ENCODE measurements around the gene PPP2R1B.
"Not testable (repeated sequence)": the region's sequence is repeated elsewhere in the genome, so short reads cannot be mapped to it uniquely, and the experiment has no call there.

The PPP2R1B gene

DNA sequence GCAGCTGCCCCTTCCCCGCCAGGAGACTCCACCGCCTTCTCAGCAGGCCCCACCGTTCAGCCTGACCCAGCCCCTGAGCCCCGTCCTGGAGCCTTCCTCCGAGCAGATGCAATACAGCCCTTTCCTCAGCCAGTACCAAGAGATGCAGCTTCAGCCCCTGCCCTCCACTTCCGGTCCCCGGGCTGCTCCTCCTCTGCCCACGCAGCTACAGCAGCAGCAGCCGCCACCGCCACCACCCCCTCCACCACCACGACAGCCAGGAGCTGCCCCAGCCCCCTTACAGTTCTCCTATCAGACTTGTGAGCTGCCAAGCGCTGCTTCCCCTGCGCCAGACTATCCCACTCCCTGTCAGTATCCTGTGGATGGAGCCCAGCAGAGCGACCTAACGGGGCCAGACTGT is 42.6 kb downstream of the PPP2R1B start:
- no peaks in the 10 kb centered on the region for H3K9me3 ChIP-seq (ENCODE audit: low read depth, low read length)
- no peak for TF ChIP-seq EZH2 (IDR thresholded peaks at IDR 0.05)
- TF ChIP-seq FOXP2 (optimal IDR thresholded peaks at IDR 0.05; ENCODE audit: control extremely low read depth, extremely low read length, insufficient read depth), result no peak
- TF ChIP-seq POLR2AphosphoS5 (IDR thresholded peaks at IDR 0.05; ENCODE audit: borderline replicate concordance, low read depth, low read length), result no peak
- H3K9ac ChIP-seq (ENCODE audit: insufficient read length), result no peak overlapping the region
- peaks cover 55% of the 10 kb centered on the region for H3K36me3 ChIP-seq (ENCODE audit: insufficient read depth, low read length)
- no peak for DNase-seq (ENCODE audit: low read depth, low spot score)
- H3K4me3 ChIP-seq, result no peak overlapping the region
- H3K27ac ChIP-seq, result no peak overlapping the region

DNA sequence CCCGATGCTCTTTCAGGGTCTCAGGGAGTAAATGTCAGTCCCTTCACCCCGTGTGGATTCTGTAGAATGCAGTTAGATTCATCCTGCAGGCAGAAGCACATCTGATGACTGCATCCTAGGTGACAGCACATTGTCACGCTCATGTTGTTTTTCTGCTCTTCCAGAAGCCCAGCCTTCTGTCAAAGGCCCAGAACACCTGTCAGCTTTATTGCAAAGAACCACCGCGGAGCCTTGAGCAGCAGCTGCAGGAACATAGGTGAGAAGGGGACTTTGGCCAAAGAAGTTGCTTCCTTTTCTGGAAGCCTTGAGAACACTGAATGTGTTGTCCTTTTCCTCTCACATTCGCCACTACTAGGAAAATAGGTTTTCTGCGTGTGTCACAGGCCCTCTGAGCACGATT is 43.7 kb downstream of the PPP2R1B start:
- Histone ChIP-seq H3K9ac (ENCODE audit: insufficient read length) (no peak overlapping the region), H3K36me3 (ENCODE audit: insufficient read depth, low read length) (peaks cover 55% of the 10 kb centered on the region), H3K4me3 (no peak overlapping the region), H3K9me3 (ENCODE audit: low read depth, low read length) (no peaks in the 10 kb centered on the region), H3K27ac (no peak overlapping the region)
- TF ChIP-seq POLR2AphosphoS5 (IDR thresholded peaks at IDR 0.05; ENCODE audit: borderline replicate concordance, low read depth, low read length), result no peak
- no peak for TF ChIP-seq EZH2 (IDR thresholded peaks at IDR 0.05)
- TF ChIP-seq FOXP2 (optimal IDR thresholded peaks at IDR 0.05; ENCODE audit: control extremely low read depth, extremely low read length, insufficient read depth), result no peak
- no peak for DNase-seq (ENCODE audit: low read depth, low spot score)

DNA sequence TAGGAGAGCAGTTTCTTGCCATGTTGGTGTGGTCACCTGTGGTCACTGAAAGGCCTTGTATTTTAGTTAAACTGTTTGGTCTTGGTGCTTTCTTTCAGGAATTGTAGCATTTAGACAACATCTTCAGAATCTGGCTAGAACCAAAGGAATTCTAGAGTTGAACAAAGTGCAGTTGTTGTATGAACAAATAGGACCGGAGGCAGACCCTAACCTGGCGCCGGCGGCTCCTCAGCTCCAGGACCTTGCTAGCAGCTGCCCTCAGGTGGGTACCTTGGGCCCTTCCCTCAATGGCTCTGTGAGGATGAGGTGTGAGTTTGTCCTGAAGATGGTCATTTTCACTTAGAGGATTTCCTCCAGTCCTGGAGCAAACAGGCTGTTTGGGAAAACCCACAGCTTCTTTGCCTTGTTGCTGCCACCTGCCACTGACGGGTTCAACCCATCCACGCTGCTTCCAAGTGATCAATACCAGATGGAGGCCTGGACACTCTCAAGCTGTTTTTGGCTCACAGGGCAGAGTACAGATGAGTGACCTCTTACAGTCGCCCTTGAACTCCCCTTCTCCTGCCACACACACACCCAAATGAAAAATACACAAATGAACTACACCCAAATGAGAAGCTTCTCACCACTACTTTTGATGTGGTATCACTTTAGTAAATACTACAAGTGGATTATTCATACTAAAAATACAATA is 45.2 kb downstream of the PPP2R1B start:
- Histone ChIP-seq H3K9me3 (ENCODE audit: low read depth, low read length) (no peaks in the 10 kb centered on the region), H3K27ac (no peak overlapping the region), H3K9ac (ENCODE audit: insufficient read length) (no peak overlapping the region), H3K36me3 (ENCODE audit: insufficient read depth, low read length) (peaks cover 55% of the 10 kb centered on the region), H3K4me3 (no peak overlapping the region)
- TF ChIP-seq POLR2AphosphoS5 (IDR thresholded peaks at IDR 0.05; ENCODE audit: borderline replicate concordance, low read depth, low read length), result no peak
- no peak for TF ChIP-seq FOXP2 (optimal IDR thresholded peaks at IDR 0.05; ENCODE audit: control extremely low read depth, extremely low read length, insufficient read depth)
- no peak for TF ChIP-seq EZH2 (IDR thresholded peaks at IDR 0.05)
- DNase-seq (ENCODE audit: low read depth, low spot score), result no peak

GRCh38 chr11:111719379-111719778 is 46.8 kb downstream of the PPP2R1B start:
- Histone ChIP-seq H3K9ac (ENCODE audit: insufficient read length) (no peak overlapping the region), H3K4me3 (no peak overlapping the region), H3K36me3 (ENCODE audit: insufficient read depth, low read length) (peaks cover 45% of the 10 kb centered on the region), H3K27ac (no peak overlapping the region), H3K9me3 (ENCODE audit: low read depth, low read length) (no peaks in the 10 kb centered on the region)
- no peak for TF ChIP-seq EZH2 (IDR thresholded peaks at IDR 0.05)
- TF ChIP-seq FOXP2 (optimal IDR thresholded peaks at IDR 0.05; ENCODE audit: control extremely low read depth, extremely low read length, insufficient read depth), result no peak
- no peak for TF ChIP-seq POLR2AphosphoS5 (IDR thresholded peaks at IDR 0.05; ENCODE audit: borderline replicate concordance, low read depth, low read length)
- no peak for DNase-seq (ENCODE audit: low read depth, low spot score)

DNA sequence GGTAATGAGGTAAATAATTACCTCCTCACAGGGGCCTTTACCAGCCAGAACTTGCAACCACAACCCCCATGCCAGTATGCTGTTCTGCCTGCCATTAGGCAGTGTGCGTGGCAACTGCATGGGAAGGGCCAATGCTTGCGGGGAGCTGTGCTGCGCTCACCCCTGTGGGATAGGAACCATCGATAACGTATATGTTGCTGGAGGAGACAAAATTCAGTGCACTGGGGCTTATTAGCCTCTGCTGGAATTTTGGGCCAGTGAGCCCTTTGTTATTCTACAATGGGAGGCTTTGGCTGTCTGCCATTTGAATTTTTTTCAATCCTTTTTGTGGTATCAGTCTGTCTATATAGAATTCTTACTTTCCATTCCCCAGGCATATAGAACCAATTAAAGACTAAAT is 47.3 kb downstream of the PPP2R1B start:
- TF ChIP-seq POLR2AphosphoS5 (IDR thresholded peaks at IDR 0.05; ENCODE audit: borderline replicate concordance, low read depth, low read length) (no peak), FOXP2 (optimal IDR thresholded peaks at IDR 0.05; ENCODE audit: control extremely low read depth, extremely low read length, insufficient read depth) (no peak), EZH2 (IDR thresholded peaks at IDR 0.05) (no peak)
- no peak for DNase-seq (ENCODE audit: low read depth, low spot score)
- H3K9me3 ChIP-seq (ENCODE audit: low read depth, low read length), result no peaks in the 10 kb centered on the region
- H3K36me3 ChIP-seq (ENCODE audit: insufficient read depth, low read length), result peaks cover 40% of the 10 kb centered on the region
- no peak overlapping the region for H3K9ac ChIP-seq (ENCODE audit: insufficient read length)
- no peak overlapping the region for H3K4me3 ChIP-seq
- H3K27ac ChIP-seq, result 0 out of 2 replicates have a peak overlapping the region, but pooled peaks have one; percentile 26

DNA sequence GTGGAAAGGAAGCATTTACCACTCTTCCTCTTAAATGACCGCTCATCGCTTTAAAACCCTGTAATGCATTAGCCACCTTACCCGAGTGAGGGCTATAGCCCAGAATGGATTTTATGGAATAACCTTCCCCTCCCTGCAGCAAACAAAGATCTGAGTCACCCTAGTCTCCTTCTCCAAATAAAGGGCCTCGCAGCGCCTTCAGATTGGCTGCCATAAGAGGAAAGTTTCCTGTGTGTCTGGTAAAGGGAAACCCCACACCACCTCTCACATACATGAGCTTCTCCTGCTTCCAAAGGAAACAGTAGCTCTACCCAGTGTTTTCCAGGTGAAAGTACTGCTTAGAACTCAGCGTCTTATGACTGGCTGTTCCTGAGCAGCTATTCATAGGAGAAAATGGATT is 47.8 kb downstream of the PPP2R1B start:
- no peak for DNase-seq (ENCODE audit: low read depth, low spot score)
- H3K36me3 ChIP-seq (ENCODE audit: insufficient read depth, low read length), result peaks cover 38% of the 10 kb centered on the region
- H3K9me3 ChIP-seq (ENCODE audit: low read depth, low read length), result no peaks in the 10 kb centered on the region
- H3K4me3 ChIP-seq, result no peak overlapping the region
- no peak for TF ChIP-seq POLR2AphosphoS5 (IDR thresholded peaks at IDR 0.05; ENCODE audit: borderline replicate concordance, low read depth, low read length)
- no peak for TF ChIP-seq FOXP2 (optimal IDR thresholded peaks at IDR 0.05; ENCODE audit: control extremely low read depth, extremely low read length, insufficient read depth)
- TF ChIP-seq EZH2 (IDR thresholded peaks at IDR 0.05), result no peak
- no peak overlapping the region for H3K9ac ChIP-seq (ENCODE audit: insufficient read length)
- 0 out of 2 replicates have a peak overlapping the region, but pooled peaks have one; percentile 26 for H3K27ac ChIP-seq

DNA sequence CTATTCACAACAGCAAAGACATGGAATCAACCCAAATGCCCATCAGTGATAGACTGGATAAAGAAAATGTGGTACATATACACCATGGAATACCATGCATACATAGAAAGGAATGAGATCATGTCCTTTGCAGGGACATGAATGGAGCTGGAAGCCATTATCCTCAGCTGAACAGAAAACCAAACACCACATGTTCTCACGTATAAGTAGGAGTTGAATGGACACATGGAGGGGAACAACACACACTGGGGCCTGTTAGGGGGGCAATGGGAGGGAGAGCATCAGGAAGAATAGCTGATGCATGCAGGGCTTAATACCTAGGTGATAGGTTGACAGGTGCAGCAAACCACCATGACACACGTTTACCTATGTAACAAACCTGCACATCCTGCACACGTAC is 48.5 kb downstream of the PPP2R1B start:
- H3K27ac ChIP-seq; DNase-seq (ENCODE audit: low read depth, low spot score); H3K9me3 ChIP-seq (ENCODE audit: low read depth, low read length); H3K9ac ChIP-seq (ENCODE audit: insufficient read length); H3K4me3 ChIP-seq: not testable (repeated sequence)
- H3K36me3 ChIP-seq (ENCODE audit: insufficient read depth, low read length), result peaks cover 33% of the 10 kb centered on the region

DNA sequence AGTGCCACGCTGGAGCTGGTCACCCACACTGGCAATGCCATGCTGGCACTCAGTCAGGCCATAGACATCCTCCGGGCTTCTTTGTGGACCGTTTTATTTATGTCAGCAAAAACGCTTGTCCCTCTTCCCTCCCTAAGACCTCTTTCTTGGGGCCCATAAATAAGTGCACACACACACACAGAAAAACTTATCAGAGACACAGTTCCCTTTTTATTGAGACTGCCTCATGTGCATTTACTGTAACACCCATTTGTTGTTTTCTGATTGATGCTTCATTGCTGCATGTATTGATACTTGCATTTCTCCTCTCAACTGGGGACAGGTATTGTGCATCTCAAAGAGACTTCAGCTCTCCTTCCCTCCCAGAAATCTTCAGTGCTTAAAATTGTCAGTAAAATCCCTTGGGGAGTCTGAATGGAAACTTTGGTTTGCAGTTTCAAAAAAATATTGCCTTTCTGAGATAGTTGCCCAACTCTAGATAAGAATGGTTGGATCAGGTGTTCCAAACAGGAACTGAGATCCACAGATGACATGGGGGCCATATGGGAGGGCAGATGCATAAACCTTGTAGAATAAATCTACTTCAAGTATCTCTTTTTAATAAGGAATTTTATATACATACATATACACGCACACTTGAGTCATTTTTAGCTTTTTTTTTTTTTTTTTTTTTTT is 50.9 kb downstream of the PPP2R1B start:
- TF ChIP-seq POLR2AphosphoS5 (IDR thresholded peaks at IDR 0.05; ENCODE audit: borderline replicate concordance, low read depth, low read length), result no peak
- TF ChIP-seq EZH2 (IDR thresholded peaks at IDR 0.05), result no peak
- no peak for TF ChIP-seq FOXP2 (optimal IDR thresholded peaks at IDR 0.05; ENCODE audit: control extremely low read depth, extremely low read length, insufficient read depth)
- no peaks in the 10 kb centered on the region for H3K9me3 ChIP-seq (ENCODE audit: low read depth, low read length)
- no peak for DNase-seq (ENCODE audit: low read depth, low spot score)
- H3K9ac ChIP-seq (ENCODE audit: insufficient read length), result no peak overlapping the region
- no peak overlapping the region for H3K4me3 ChIP-seq
- peaks cover 20% of the 10 kb centered on the region for H3K36me3 ChIP-seq (ENCODE audit: insufficient read depth, low read length)
- no peak overlapping the region for H3K27ac ChIP-seq
